GM12874 (cell line): ENCODE measurements around the gene C19orf25.

Source experiments
- CTCF ChIP-seq: IDR thresholded peaks from 2 replicates; pipeline ENCODE4 v1.5.1; 2011; ENCODE audit warnings: low read depth, mild to moderate bottlenecking, control low read depth, low read length, moderate library complexity; ENCODE audit not compliant: insufficient read depth

Gene C19orf25

DNA sequence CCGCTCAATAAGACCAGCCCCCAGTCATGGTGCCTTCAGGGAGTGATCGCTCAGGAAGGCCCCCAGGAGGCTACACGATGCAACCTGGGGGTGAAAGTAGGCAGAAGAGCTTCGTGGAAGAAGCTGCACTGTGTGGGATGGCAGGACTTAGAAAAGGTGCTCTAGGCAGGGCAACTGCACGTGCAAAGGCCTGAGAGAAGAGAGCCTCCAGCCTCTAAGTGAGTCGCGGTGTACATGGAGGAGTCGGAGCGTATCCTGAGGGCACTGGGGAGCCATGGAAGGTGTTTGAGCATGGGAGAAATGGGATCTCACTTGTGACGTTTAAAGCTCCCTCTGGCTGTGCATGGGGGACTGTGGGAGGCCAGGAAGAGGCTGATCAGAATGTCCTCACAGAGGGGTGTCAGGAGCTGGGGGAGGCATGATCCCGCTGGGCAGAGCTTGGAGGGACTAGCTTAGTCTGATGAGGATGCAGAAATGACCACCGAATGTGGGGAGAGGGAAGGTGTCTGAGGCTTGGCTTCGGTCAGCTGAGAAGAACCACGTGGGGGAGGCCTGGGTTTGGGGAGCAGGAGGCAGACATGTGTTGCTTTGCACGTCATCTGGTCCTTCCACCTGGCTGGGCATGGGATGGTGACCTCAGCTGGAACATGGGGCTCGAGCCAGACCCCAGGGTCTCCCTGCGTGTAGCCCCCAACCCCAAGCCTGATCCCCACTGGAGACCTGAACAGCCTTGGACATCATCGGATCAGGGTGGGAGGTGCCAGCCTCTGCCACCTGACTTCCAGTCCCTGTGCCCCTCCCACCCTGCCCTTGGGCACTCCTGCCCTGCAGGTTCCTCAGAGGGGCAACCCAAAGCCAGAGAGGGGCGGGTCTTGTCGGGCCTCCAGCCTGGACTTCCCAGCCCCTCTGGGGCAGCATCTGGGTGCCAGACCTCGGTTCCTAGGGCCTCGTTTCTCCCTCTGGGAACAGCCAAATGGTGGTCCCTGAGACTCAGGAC lies 28.0 kb downstream of the C19orf25 start:
- no peak for TF ChIP-seq CTCF

GRCh38 chr19:1449467-1450442 lies 29.3 kb downstream of the C19orf25 start, which contains the start of gene APC2:
Gene APC2, plus strand, starts transcription at chr19:1450121. Its CDS starts 2,881 bp downstream, at chr19:1453002.
- TF ChIP-seq CTCF = no peak

DNA sequence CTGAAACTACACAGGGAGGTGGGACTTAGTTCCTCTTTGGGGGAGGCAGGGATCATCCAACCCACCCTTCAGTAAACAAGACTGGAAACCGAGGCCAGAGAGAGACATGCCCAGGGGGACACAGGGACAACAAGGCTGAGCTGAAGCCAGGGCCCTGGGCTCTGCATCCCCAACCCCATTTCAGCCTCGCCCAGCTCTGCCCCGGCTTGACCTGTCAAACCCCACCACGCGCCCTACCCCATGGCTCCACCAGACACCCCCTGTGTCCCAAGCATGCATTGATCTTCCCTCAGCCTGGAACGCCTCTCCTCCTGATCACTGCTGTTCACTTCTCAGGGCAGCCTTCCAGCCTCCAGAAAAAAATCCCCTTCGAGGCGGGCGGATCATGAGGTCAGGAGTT lies 31.1 kb downstream of the C19orf25 start:
- no peak for TF ChIP-seq CTCF

DNA sequence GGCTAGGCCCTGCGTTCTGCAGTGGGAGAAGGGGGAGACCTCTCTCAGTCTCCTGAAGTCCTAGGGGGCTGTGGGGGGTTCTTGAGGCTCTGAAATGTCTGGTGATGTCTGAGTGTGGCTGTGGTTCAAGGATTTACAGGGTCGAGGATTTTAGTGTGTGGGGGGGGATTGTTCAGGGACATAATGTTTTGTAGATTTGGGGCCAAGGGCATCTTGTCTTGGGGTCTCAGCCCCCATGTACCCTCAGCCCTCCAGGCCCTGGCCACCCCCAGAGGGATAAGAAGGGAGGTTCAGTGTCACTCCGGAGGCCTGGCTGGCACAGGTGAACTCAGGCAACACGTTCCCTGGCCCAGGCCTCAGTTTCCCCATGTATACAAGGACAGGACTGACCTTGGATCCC lies 31.5 kb downstream of the C19orf25 start:
- no peak for TF ChIP-seq CTCF

DNA sequence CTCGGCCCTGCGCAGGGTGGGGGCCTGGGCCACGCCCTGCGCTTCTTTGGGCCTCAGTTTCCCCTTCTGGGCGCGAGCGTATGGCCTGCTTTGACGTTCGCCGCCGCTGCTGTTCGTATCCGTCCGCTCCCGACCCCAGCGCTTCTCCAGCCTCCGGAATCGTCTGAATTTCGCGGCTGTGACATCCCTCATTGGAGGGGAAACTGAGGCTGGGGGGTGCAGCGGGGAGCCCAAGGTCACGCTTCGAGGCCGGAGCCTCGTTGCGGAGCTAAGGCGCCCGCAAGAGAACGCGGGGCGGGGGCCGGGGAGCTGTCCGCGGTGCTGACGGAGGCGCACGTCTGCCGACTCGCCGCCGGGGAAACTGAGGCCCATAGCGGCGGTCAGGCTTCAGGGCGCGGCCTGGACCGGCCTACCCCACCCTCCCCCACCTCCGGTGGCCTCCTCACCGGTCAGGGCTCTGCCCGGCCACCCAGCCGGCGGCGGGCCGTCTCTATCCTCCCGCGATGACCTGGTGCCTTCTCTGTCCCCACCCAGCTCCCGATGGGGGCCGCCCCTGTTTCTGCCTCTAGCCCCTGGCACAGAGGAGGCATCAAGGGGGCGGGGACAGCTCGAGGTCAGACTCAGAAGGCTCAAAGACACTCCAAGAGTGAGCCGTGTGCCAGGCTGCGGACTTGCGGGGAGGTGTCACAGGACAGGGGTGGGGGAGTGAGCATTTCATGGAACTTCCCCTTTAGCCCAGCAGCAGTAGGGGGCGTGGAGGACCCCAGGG lies 32.1 kb downstream of the C19orf25 start:
- no peak for TF ChIP-seq CTCF

- TF ChIP-seq CTCF = no peak
Observed at GRCh38 chr19:1445932-1446712, 32.9 kb downstream of the C19orf25 start.
